ACC112 (cell line): ENCODE results near the gene KPNA6.

Source experiments
- H2AFZ ChIP-seq: fragments of 200-600 bp; sonication (generic); one replicate; pipeline ENCODE4 v1.6.0; 2017; ENCODE audit warnings: antibody characterized with exemption, low read length; ENCODE audit not compliant: unreplicated experiment
- H3K27ac ChIP-seq: fragments of 200-600 bp; sonication (generic); 2 replicates; pipeline ENCODE4 v1.5.1; 2014; ENCODE audit warnings: low read depth, mild to moderate bottlenecking, antibody characterized with exemption, low read length, moderate library complexity
- H3K27me3 ChIP-seq: fragments of 200-600 bp; sonication (generic); 2 replicates; pipeline ENCODE4 v1.6.1; 2014; ENCODE audit warnings: mild to moderate bottlenecking, antibody characterized with exemption, low read length, moderate library complexity, mixed read lengths; ENCODE audit not compliant: insufficient read depth
- H3K36me3 ChIP-seq: fragments of 200-600 bp; sonication (generic); 2 replicates; pipeline ENCODE4 v1.6.1; 2016; ENCODE audit warnings: mild to moderate bottlenecking, antibody characterized with exemption, low read length, moderate library complexity, mixed read lengths; ENCODE audit not compliant: insufficient read depth
- H3K4me1 ChIP-seq: fragments of 200-600 bp; sonication (generic); one replicate; pipeline ENCODE4 v1.6.1; 2016; ENCODE audit warnings: low read length, mixed read lengths; ENCODE audit not compliant: insufficient read depth, unreplicated experiment, control insufficient read depth
- H3K4me3 ChIP-seq: fragments of 200-600 bp; sonication (generic); 2 replicates; pipeline ENCODE4 v1.5.1; 2014; ENCODE audit warnings: mild to moderate bottlenecking, low read depth, low read length
- H3K79me2 ChIP-seq: fragments of 200-600 bp; sonication (generic); one replicate; pipeline ENCODE4 v1.6.0; 2016; ENCODE audit warnings: low read length; ENCODE audit not compliant: control insufficient read depth, unreplicated experiment, insufficient read depth

Gene KPNA6

DNA sequence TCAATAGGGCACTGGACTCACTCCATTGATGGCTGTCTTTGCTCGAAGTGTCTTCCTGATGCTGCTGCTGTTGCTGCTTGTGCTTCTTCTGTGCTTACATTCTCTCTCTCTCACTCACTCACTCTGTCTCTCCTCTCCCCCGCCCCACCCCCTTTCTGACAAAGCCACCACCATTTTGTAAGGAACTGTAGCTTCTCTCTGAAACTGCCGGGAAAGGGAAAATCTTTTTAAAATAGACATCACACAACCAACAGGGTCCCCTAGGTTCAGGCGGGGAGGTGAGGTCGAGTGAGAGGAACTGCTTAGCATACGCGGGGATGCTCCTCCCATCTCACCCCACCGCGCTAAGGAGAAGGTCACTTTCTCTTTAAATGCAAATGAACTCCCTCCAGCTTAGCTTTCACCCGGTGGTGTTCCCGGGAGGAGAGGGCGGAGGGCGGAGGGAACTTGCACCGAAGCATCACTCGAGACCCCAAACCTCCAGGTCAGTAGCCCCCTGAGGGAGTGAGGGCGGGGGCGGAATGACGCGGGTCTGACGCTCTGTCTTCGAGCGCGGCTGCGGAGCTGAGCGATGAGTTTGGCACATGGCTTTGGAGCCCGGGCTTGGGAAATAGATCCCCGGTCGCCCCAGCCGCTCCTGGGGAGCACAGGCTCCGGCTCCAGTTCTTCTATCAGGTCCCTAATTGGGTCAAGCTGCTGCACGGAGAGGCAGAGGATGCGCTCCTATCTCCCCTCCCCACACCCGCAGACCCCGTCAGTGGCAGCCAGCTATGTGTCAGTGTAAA, 92.6 kb downstream of the KPNA6 start, which contains the start of gene CCDC28B:
CCDC28B (plus strand) TSS at position 370 of the 785 bp plus-strand sequence. CDS start 1,341 bp downstream, outside the sequence.
- Histone ChIP-seq H3K4me1 (peaks cover 36% of the 10 kb centered on the region), H2AFZ (peak within 1 kb of the TSS; percentile 82), H3K27me3 (no peaks in the 10 kb centered on the region), H3K27ac (peak within 1 kb of the TSS; percentile 85), H3K4me3 (peak within 1 kb of the TSS; percentile 96), H3K79me2 (no peaks in the 10 kb centered on the region), H3K36me3 (0 out of 2 replicates have a peak, but pooled peaks cover 4% of the 10 kb centered on the region)

DNA sequence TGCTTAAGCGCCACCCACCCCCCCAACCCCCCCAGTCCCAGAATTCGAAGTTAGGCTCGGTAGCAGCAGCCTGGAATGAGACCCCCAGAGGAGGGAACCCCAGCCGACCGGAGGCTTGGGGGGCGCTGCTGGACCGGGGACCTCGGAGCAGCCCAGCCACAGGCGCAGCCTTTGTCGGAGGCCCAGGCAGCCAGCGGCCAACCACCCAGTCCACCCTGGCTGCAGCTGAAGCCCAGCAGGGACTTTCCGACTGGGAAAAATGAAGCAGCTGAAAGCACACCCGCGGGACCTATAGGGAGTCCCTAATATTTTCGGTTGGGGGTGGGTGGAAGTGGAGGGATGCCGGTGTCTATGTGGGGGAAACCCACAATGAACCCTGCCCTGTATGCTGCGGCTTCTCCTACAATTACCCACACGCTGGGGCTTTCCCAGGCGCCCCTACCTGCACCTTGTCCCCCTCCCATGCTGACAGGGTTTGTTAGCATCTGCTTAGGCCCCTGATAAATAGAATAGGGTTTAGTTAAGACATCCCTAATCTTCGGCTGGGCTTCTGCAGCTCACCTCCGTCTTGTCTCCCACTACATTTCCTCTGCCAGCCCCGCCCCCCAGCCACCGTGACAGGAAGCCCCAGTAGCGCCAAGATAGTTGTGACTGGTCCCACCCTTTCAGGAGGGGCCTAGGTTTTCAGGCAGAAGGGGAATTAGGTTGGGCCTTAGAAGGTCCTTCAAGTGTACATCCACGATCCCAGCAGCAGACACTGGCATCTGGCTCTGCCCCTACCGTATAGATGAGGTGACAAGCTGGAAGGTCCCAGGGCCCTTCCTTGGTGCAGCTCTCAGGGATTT, 93.4 kb downstream of the KPNA6 start:
- Histone ChIP-seq H2AFZ (no peak overlapping the region), H3K4me3 (peak overlapping the region; percentile 96), H3K36me3 (0 out of 2 replicates have a peak, but pooled peaks cover 4% of the 10 kb centered on the region), H3K27ac (peak overlapping the region; percentile 85), H3K27me3 (no peaks in the 10 kb centered on the region), H3K4me1 (peaks cover 33% of the 10 kb centered on the region), H3K79me2 (no peaks in the 10 kb centered on the region)

DNA sequence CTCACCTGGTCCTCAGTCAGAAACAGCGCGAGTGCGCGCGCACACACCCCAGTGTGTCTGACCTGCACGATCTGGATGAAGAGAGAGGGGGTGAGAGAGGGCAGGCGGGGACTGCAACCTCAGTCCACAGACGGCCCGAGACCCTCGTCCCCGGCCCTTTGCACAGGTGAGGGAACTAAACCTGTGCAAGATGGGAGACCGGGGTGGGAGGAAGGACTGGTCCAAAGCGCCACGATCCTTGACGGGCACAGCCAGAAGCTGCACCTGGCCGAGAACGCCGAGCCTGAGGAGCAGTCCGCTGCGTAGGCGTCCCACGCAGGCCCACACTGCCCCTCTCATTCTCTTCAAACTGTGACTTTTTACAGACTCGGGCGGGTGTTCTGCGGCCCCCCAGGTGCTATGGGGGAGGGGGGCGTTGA, 97.1 kb downstream of the KPNA6 start:
- Histone ChIP-seq H3K79me2 (no peaks in the 10 kb centered on the region), H3K4me1 (peaks cover 20% of the 10 kb centered on the region), H2AFZ (peak overlapping the region; percentile 69), H3K36me3 (no peaks in the 10 kb centered on the region), H3K27ac (no peak overlapping the region), H3K27me3 (no peaks in the 10 kb centered on the region), H3K4me3 (peak overlapping the region; percentile 82)

DNA sequence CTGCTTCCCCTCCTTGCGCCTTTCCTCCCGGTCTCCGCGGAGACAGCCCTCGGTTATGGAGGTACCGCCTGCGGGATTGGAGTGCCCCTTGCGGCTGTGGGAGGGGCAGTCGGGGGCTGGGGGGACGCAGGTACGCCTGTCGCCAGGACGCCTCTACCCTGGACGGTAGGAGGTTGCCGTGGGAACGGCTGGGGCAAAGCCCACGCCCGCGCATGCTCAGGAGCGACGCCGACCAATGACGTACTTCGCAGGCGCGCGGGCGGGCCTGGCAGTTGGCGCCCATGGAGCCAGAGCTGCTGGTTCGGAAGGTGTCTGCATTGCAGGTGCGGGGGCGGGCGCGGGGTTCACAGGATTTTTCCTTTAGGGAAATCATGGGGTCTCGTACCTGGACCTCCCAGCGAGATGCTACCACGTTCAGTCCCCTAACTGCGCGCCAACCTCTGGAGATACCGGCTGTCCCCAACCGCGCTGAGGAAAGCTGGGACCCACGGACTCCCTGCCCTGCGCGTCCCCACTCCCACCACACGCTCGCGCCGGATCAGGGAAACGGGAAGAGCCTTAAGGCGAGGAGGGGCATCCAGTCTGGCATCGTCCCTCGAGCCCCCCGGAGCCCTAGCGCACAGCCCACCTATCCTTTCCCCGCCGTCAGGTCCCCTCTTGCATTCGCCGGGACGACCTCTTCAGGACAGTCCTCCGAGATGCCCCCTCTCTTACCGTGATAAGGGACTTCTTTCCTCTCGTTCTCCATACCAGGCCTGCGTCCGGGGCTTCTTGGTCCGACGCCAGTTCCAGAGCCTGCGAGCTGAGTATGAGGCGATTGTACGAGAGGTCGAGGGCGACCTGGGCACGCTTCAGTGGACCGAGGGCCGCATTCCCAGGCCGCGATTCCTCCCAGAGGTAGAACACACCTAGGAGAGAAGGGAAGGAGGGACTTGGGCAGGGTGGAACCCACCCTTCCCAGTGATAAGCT, 97.8 kb downstream of the KPNA6 start, which contains the start of gene IQCC:
IQCC (plus strand) TSS at position 271 of the 970 bp plus-strand sequence; CDS start at position 282, 11 bp downstream.
- Histone ChIP-seq H3K4me1 (peaks cover 18% of the 10 kb centered on the region), H3K4me3 (peak within 1 kb of the TSS; percentile 82)

DNA sequence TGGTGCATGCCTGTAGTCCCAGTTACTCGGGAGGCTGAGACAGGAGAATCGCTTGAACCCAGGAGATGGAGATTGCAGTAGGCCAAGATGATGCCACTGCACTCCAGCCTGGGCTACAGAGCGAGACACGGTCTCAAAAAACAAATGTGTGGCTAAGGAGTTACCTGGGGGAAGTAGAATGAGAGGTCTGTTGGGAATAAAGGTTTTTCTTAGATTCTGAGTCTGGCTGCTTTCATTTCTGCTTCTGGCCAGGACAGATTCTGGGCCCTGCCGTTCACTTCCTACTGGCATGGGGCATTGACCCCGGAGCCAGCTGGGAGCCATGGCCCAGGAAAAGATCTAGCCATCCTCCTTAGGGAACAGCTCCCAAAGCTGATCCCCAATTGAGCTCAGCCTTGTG, 100.6 kb downstream of the KPNA6 start:
- Histone ChIP-seq H3K4me3 (no peak overlapping the region), H3K79me2 (no peaks in the 10 kb centered on the region), H3K27ac (peak overlapping the region; percentile 13; the same call in 1 of the 2 replicates), H2AFZ (no peak overlapping the region), H3K4me1 (peaks cover 12% of the 10 kb centered on the region), H3K36me3 (no peaks in the 10 kb centered on the region), H3K27me3 (no peaks in the 10 kb centered on the region)

More for the DNA sequence above, 97.8 kb downstream of the KPNA6 start, which contains the start of gene IQCC:
- H2AFZ ChIP-seq: peak within 1 kb of the TSS; percentile 69
- H3K36me3 ChIP-seq: no peaks in the 10 kb centered on the region
- no peaks in the 10 kb centered on the region for H3K27me3 ChIP-seq
- H3K27ac ChIP-seq: no peak within 1 kb of the TSS
- no peaks in the 10 kb centered on the region for H3K79me2 ChIP-seq

DNA sequence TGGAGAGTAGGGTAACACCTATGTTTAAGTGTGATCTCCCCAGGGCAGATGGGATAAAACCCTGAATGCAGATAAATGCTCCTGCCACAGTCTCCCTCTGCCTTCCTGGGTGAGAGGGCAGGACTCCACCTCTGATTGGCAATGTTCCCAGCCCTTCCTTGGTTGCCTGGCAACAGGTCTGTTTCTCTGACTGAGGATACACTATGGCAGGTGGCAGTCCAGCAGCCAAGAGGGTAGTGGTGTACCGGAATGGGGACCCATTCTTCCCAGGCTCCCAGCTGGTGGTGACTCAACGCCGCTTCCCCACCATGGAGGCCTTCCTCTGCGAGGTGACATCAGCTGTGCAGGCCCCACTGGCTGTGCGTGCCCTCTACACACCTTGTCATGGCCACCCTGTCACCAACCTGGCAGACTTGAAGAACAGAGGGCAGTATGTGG, 101.1 kb downstream of the KPNA6 start, which contains the start of gene DCDC2B:
DCDC2B (plus strand) TSS at position 199 of the 438 bp plus-strand sequence; CDS start at position 204, 5 bp downstream.
- peak within 1 kb of the TSS; percentile 34; the same call in 1 of the 2 replicates for H3K27ac ChIP-seq
- no peak within 1 kb of the TSS for H2AFZ ChIP-seq
- H3K36me3 ChIP-seq: no peaks in the 10 kb centered on the region
- no peaks in the 10 kb centered on the region for H3K79me2 ChIP-seq
- H3K27me3 ChIP-seq: no peaks in the 10 kb centered on the region
- peaks cover 12% of the 10 kb centered on the region for H3K4me1 ChIP-seq
- H3K4me3 ChIP-seq: no peak within 1 kb of the TSS

DNA sequence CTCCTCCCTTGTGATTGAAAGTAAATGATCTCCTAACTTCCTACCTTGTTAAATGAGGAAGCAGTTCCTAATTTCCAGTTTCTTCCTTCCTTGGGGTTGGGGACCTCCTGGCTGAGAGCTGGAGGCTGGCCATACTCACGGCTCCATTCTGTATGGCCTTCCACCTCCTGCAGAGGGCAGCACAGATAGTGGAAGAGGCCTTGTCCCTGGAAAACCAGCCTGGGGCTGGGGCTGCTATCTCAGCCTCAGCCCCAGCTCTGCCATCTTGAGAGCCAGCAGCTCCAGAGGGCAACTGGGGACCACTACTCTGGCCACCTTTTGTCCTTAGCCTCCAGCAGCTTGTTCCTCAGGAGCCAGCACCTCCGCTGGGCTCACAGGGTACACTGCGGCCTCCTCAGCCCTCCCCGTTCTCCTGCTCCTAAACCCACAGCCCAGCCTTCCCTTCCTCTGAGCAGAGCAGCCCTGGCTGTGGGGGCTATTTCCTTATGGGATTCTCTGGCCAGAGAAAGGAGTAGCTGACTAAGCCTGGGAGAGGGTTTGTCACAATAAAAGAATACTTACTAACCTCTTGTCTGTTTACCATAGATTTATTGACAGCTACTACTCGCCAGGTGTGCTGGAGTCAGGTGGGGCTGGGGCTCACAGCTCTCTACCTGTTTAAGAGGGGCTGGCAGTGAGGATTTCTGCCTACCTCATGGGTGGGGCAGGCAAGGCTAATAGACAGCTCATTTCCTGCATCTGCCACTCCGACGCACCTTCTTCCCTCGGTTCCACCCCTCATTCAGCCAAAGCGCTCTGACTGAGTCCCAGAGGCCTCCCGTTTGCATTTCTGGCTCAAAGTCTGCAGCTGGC, 108.0 kb downstream of the KPNA6 start:
- Histone ChIP-seq H3K27ac (no peak overlapping the region), H2AFZ (no peak overlapping the region)

DNA sequence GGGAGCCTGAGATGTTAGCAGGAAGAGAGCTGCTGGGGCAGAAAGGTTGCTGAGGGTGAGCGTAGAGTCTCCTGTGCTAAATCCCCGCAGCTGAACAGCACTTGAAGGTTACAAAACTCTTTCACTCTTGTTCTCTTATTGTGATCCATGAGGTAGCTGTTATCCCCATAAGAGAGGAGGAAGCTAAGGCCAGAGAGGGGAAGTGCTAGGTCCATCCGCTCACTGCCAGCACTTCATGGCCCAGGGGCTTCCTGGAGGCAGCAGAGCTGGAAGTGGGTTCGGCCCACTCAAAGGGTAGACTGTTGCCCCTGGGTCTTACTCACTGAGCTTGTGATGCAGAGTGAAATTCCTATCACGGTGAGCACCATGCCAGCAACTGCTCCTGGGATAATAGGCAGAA, 108.7 kb downstream of the KPNA6 start:
- H3K36me3 ChIP-seq: no peaks in the 10 kb centered on the region
- no peak overlapping the region for H3K27ac ChIP-seq
- H3K4me3 ChIP-seq: no peak overlapping the region
- no peaks in the 10 kb centered on the region for H3K27me3 ChIP-seq
- H3K4me1 ChIP-seq: peaks cover 20% of the 10 kb centered on the region
- no peak overlapping the region for H2AFZ ChIP-seq
- H3K79me2 ChIP-seq: peaks cover 7% of the 10 kb centered on the region

More for the DNA sequence above, 108.0 kb downstream of the KPNA6 start:
- H3K4me3 ChIP-seq: no peak overlapping the region
- H3K4me1 ChIP-seq: peaks cover 13% of the 10 kb centered on the region
- no peaks in the 10 kb centered on the region for H3K79me2 ChIP-seq
- no peaks in the 10 kb centered on the region for H3K27me3 ChIP-seq
- H3K36me3 ChIP-seq: no peaks in the 10 kb centered on the region

DNA sequence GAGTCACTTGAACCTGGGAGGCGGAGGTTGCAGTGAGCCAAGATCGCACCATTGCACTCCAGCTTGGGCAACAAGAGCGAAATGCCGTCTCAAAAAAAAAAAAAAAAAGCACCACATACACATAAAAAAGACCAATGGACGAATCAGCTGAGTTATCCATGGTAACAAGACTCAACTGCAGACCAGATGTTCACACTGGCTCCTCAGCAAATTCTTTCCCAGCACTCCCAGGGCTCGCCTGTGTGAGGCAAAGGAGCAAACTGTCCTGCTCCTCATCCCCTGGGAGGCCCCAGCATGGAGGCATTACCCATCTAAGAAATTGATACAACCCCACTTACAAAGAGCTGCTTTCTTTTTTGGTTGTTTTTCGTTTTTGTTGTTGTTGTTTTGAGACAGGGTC, 111.2 kb downstream of the KPNA6 start:
- Histone ChIP-seq H3K4me1 (peaks cover 30% of the 10 kb centered on the region), H3K4me3 (no peak overlapping the region), H3K36me3 (no peaks in the 10 kb centered on the region; the same call in 1 of the 2 replicates), H3K79me2 (peaks cover 30% of the 10 kb centered on the region), H3K27me3 (no peaks in the 10 kb centered on the region), H2AFZ (no peak overlapping the region), H3K27ac (no peak overlapping the region)
